CD4-positive, alpha-beta T cell (primary cell): ENCODE data around the gene C9orf43. TPM values are rescaled to one million over a fixed set of nuclear protein-coding genes. Genes with fewer than 3 reads are reported as not detected.

ENCODE experiments used
- ATAC-seq: fragments of 200-7000 bp; cut with Tn5 transposase; one replicate; pipeline ENCODE4 v1.10.0; 2022; ENCODE audit warnings: mild to moderate bottlenecking; ENCODE audit not compliant: poor library complexity
- CTCF ChIA-PET: fragments of 350-600 bp; sonication (Branson Sonifier 250); formaldehyde crosslinking; loops from one replicate; lab custom pipeline; 2021; ENCODE audit warnings: antibody characterized with exemption, inconsistent platforms; lab: Charles Lee
- POLR2A ChIA-PET: fragments of 350-600 bp; sonication (Branson Sonifier 250); formaldehyde crosslinking; loops from one replicate; lab custom pipeline; 2021; ENCODE audit warnings: antibody characterized with exemption, inconsistent platforms; lab: Charles Lee
- DNase-seq, 14 experiments: peaks; one replicate each; pipeline ENCODE4 v3.0.0-alpha.2; 2013 to 2020; ENCODE audit warnings: mixed read lengths in 2 of 14
- H3K27ac ChIP-seq, 2 donors: one replicate each; pipeline versions ENCODE4 v1.5.1 to v1.7.0; 2013; ENCODE audit warnings: low read length in 2 of 2, low read depth in 1 of 2, mild to moderate bottlenecking in 1 of 2
- H3K27me3 ChIP-seq, 2 experiments: 1 replicate in 1 of 2; 2 replicates in 1 of 2; pipeline versions ENCODE4 v1.6.1 to v1.7.0; 2013; ENCODE audit warnings: low read length in 2 of 2, control low read depth in 1 of 2, mild to moderate bottlenecking in 1 of 2, moderate library complexity in 1 of 2; ENCODE audit not compliant: insufficient read depth in 2 of 2, control insufficient read depth in 1 of 2
- H3K36me3 ChIP-seq: one replicate; pipeline ENCODE4 v1.6.1; 2013; ENCODE audit warnings: low read length, control low read depth; ENCODE audit not compliant: insufficient read depth
- H3K4me1 ChIP-seq: one replicate; pipeline ENCODE4 v1.6.1; 2013; ENCODE audit warnings: low read length, control low read depth; ENCODE audit not compliant: insufficient read depth
- H3K4me3 ChIP-seq: one replicate; pipeline ENCODE4 v1.5.1; 2013; ENCODE audit warnings: mild to moderate bottlenecking, low read length, moderate library complexity
- H3K9me3 ChIP-seq, 2 experiments: 1 replicate in 1 of 2; 2 replicates in 1 of 2; pipeline versions ENCODE4 v1.6.1 to v1.7.0; 2013; ENCODE audit warnings: low read length in 2 of 2, mild to moderate bottlenecking in 2 of 2, control low read depth in 1 of 2, moderate library complexity in 1 of 2; ENCODE audit not compliant: control insufficient read depth in 1 of 2, insufficient read depth in 1 of 2
- H3K27ac Mint-ChIP-seq: one replicate; pipeline ENCODE4 v1.8.0; 2020; ENCODE audit warnings: mixed read lengths
- H3K27me3 Mint-ChIP-seq: one replicate; pipeline ENCODE4 v1.8.0; 2021; ENCODE audit warnings: mixed read lengths
- H3K36me3 Mint-ChIP-seq: one replicate; pipeline ENCODE4 v1.8.0; 2021; ENCODE audit warnings: low read depth, mixed read lengths
- H3K4me1 Mint-ChIP-seq: one replicate; pipeline ENCODE4 v1.8.0; 2021; ENCODE audit warnings: low read depth, mixed read lengths
- H3K4me3 Mint-ChIP-seq: one replicate; pipeline ENCODE4 v1.8.0; 2020; ENCODE audit warnings: mild to moderate bottlenecking, mixed read lengths
- H3K9me3 Mint-ChIP-seq: one replicate; pipeline ENCODE4 v1.8.0; 2020; ENCODE audit warnings: mixed read lengths
- intact Hi-C, 2 experiments: fragments of 100-400 bp; cut with DNase I in 1 of 2; cut with micrococcal nuclease in 1 of 2; formaldehyde crosslinking; loops; one replicate each; pipeline versions ENCODE4 v1.15.1 to v1.9.0; 2023 to 2025; cut with DNase I, micrococcal nuclease
- total RNA-seq, 174 experiments: library from RNA in 2 of 174; stranded (reverse) in 2 of 174; gene quantifications; one replicate each; pipeline ENCODE4 v1.2.3 and lab custom pipeline; 2021 to 2026
- TF ChIP-seq, protein P1 (sequence below): fragments of 200-600 bp; IDR thresholded peaks from one replicate; pipeline ENCODE4 v1.8.0; 2022; ENCODE audit warnings: antibody characterized with exemption, mild to moderate bottlenecking

Gene C9orf43
- total RNA-seq, 2 experiments from 2014 or later: 0.60 to 0.95 TPM

DNA sequence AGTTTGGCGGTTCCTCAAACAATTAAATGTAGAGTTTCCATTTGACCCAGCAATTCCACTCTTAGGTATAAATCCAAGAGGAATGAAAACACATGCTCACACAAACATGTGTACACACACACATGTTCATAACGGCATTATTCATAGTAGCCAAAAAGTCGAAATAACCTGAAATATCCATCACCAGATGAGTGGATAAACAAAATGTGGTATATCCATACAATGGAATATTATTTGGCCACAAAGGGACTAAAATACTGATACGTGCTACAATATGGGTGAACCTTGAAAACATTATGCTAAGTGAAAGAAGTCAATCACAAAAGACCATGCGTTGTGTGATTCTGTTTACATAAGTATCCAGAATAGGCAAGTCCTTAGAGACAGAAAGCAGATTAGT is 61.7 kb downstream of the C9orf43 start:
- no peak overlapping the region for H3K4me3 Mint-ChIP-seq
- no peak overlapping the region for H3K27ac Mint-ChIP-seq
- CTCF ChIA-PET: no interaction called here
- Histone ChIP-seq H3K36me3 (no peaks in the 10 kb centered on the region), H3K4me1 (no peaks in the 10 kb centered on the region), H3K4me3 (no peak overlapping the region), H3K27ac (no peak overlapping the region), H3K9me3 (no peaks in the 10 kb centered on the region), H3K27me3 (no peaks in the 10 kb centered on the region)
- TF ChIP-seq, protein P1, sequence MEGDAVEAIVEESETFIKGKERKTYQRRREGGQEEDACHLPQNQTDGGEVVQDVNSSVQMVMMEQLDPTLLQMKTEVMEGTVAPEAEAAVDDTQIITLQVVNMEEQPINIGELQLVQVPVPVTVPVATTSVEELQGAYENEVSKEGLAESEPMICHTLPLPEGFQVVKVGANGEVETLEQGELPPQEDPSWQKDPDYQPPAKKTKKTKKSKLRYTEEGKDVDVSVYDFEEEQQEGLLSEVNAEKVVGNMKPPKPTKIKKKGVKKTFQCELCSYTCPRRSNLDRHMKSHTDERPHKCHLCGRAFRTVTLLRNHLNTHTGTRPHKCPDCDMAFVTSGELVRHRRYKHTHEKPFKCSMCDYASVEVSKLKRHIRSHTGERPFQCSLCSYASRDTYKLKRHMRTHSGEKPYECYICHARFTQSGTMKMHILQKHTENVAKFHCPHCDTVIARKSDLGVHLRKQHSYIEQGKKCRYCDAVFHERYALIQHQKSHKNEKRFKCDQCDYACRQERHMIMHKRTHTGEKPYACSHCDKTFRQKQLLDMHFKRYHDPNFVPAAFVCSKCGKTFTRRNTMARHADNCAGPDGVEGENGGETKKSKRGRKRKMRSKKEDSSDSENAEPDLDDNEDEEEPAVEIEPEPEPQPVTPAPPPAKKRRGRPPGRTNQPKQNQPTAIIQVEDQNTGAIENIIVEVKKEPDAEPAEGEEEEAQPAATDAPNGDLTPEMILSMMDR: no peak
- no peaks in the 10 kb centered on the region for H3K4me1 Mint-ChIP-seq
- no peak for ATAC-seq
- intact Hi-C loops: no loop called here
- DNase-seq: no peak
- no peaks in the 10 kb centered on the region for H3K27me3 Mint-ChIP-seq
- H3K9me3 Mint-ChIP-seq: peaks cover 4% of the 10 kb centered on the region
- no peaks in the 10 kb centered on the region for H3K36me3 Mint-ChIP-seq
- POLR2A ChIA-PET: no interaction called here

- POLR2A ChIA-PET: interaction anchor here (1.3 kb wide), 1 partner anchor 115 kb away, joined by 3 read pairs; no protein-coding TSS in a partner anchor
- H3K9me3 ChIP-seq: no peaks in the 10 kb centered on the region
- H3K27me3 Mint-ChIP-seq: no peaks in the 10 kb centered on the region
- H3K4me3 ChIP-seq: no peak overlapping the region
- TF ChIP-seq, protein P1: no peak
- H3K9me3 Mint-ChIP-seq: no peaks in the 10 kb centered on the region
- ATAC-seq (no peak), DNase-seq (no peak)
- H3K36me3 Mint-ChIP-seq: no peaks in the 10 kb centered on the region
- H3K27me3 ChIP-seq: no peaks in the 10 kb centered on the region
- intact Hi-C loops: no loop called here
- peaks cover 6% of the 10 kb centered on the region for H3K4me1 ChIP-seq
- H3K27ac ChIP-seq: no peak overlapping the region
- no peak overlapping the region for H3K27ac Mint-ChIP-seq
- H3K36me3 ChIP-seq: no peaks in the 10 kb centered on the region
- no peak overlapping the region for H3K4me3 Mint-ChIP-seq
- H3K4me1 Mint-ChIP-seq: peaks cover 9% of the 10 kb centered on the region
- CTCF ChIA-PET: no interaction called here
Measured at GRCh38 chr9:113474360-113475028, 63.9 kb downstream of the C9orf43 start.

DNA sequence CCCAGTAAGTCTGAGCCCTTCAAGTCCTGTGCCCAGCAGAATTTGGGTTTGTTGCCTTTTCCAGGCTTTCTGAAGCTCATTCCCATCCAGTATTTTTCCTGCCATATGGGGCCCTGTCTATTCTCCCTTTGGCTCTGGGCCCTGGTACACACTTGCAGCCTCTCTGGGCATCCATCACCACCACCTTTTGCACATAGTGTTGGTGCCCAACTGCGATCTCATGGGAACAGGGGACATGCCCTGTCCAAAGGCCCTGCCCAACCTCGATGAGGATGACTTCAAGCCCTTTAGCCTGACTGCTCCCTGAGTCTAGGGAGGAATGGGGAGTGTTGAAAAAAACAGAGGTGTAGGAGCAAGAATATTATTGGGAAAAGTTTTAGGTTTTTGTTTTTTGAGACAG is 64.5 kb downstream of the C9orf43 start:
- Mint-ChIP-seq H3K36me3 (no peaks in the 10 kb centered on the region), H3K4me3 (no peak overlapping the region), H3K27me3 (no peaks in the 10 kb centered on the region), H3K9me3 (no peaks in the 10 kb centered on the region), H3K27ac (no peak overlapping the region), H3K4me1 (peaks cover 14% of the 10 kb centered on the region)
- POLR2A ChIA-PET: interaction anchor here (0.6 kb wide), 1 partner anchor 21 kb away, joined by 3 read pairs; no protein-coding TSS in a partner anchor
- ATAC-seq (no peak), DNase-seq (no peak)
- Histone ChIP-seq H3K36me3 (no peaks in the 10 kb centered on the region), H3K4me3 (no peak overlapping the region), H3K27me3 (no peaks in the 10 kb centered on the region), H3K4me1 (peaks cover 9% of the 10 kb centered on the region), H3K9me3 (no peaks in the 10 kb centered on the region), H3K27ac (no peak overlapping the region)
- CTCF ChIA-PET: no interaction called here
- TF ChIP-seq, protein P1: no peak
- intact Hi-C loops: no loop called here
